Measurements from ENCODE around the gene KRTAP12-1.

DNA sequence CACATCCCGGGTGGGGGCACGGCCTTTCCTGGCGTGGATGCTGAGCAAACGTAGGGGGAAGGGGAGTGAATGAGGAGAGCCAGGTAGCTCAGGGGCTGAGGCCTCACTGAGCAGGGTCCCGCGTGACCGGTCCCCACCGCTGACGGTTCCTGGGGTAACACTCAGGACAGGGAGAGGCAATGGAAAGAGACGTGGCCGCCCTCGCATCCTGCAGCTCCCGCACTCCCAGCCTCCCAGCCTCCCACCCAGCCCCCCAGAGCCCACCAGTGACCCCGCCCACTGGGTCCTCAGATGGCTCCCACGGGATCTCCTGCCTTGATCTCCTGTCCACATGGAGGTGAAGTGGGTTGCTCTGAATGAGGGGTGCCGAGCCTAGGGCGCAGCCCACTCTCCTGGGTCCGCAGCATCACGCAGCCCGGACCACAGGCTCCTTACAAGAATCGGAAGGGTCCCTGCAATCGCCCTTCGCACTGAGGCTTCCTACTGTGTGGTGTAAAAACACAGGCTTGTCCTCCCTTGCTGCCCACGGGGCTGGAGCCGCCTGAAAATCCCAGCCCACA is 27.0 kb upstream of the KRTAP12-1 start:
- TF ChIP-seq MYC (IDR thresholded peaks at IDR 0.05; ENCODE audit: low read depth, low read length): no peak
- TF ChIP-seq, protein P1, sequence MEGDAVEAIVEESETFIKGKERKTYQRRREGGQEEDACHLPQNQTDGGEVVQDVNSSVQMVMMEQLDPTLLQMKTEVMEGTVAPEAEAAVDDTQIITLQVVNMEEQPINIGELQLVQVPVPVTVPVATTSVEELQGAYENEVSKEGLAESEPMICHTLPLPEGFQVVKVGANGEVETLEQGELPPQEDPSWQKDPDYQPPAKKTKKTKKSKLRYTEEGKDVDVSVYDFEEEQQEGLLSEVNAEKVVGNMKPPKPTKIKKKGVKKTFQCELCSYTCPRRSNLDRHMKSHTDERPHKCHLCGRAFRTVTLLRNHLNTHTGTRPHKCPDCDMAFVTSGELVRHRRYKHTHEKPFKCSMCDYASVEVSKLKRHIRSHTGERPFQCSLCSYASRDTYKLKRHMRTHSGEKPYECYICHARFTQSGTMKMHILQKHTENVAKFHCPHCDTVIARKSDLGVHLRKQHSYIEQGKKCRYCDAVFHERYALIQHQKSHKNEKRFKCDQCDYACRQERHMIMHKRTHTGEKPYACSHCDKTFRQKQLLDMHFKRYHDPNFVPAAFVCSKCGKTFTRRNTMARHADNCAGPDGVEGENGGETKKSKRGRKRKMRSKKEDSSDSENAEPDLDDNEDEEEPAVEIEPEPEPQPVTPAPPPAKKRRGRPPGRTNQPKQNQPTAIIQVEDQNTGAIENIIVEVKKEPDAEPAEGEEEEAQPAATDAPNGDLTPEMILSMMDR (IDR thresholded peaks at IDR 0.05; ENCODE audit: low read depth, low read length): no peak
- TF ChIP-seq POLR2A (IDR thresholded peaks at IDR 0.05; ENCODE audit: extremely low read depth, insufficient read length): no peak
- TF ChIP-seq, protein P2, sequence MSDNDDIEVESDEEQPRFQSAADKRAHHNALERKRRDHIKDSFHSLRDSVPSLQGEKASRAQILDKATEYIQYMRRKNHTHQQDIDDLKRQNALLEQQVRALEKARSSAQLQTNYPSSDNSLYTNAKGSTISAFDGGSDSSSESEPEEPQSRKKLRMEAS (IDR thresholded peaks at IDR 0.05; ENCODE audit: low read depth, low read length): no peak
